Measurements from ENCODE around the gene PIGZ.

The PIGZ gene

DNA sequence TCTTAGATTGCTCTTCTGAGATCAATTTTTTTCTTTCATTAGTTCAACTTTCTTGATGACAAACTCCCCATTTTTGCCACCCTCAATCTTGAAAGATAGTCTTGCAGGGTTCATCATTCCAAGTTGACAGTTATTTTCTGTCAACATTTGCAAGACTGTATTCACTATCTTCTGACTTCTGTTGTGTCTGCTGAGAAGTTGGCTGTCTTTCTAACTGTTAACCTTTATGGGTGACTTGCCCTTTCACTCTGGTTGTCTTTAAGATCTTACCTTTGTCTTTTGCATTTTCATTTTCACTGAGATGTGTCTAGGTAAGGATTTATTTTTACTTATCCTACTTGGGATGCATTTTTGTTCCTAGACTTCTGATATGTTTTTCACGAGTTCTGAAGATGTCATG is 14.6 kb upstream of the PIGZ start:
- DNase-seq (ENCODE audit: low spot score): no peak

GRCh38 chr3:196981657-196982056 is 13.0 kb upstream of the PIGZ start:
- DNase-seq (ENCODE audit: low spot score): no peak

DNA sequence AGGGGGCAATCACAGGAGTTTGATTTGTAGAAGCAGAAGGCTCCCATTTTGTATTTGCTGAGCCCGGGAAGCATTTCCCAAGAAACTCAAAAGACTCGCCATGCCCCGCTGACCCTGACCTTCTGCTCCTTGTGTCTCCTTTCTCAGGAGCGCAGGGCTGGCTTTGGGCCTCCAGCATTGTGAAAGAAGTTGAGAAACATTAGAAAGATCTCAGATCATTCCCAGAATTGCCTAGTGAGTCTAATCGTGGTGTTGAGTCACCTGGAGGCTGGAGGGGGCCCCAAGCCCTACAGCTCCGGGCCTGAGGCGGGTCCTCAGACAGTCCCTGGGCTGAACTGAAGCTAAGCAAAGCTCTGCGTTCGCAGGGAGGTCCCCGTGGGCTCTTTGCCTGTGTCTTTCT is 10.9 kb upstream of the PIGZ start:
- DNase-seq (ENCODE audit: low spot score): no peak

- DNase-seq (ENCODE audit: low spot score): no peak
Observed at GRCh38 chr3:196976941-196977340, 8.3 kb upstream of the PIGZ start.

DNA sequence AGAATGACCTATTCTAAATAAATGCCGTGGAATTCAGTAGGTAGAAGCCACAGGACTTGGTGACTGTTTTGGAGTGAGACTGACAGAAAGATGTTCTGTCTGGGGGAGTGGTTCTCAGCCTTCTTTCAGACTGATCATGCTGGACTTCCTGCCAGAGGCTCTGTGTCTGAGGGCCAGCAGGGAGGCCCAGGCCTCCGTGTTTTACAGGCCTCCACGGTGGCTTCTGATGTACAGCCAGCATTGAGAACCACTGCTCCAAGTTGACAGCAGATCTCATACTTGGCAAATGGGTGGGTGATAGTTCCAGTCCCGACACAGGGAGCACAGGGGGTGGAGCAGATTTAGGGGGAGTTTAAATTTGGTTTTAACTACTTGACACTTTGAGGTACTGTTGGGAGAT is 6.7 kb upstream of the PIGZ start:
- no peak for DNase-seq (ENCODE audit: low spot score)

GRCh38 chr3:196974661-196975060 is 6.0 kb upstream of the PIGZ start:
- no peak for DNase-seq (ENCODE audit: low spot score)

- no peak for DNase-seq (ENCODE audit: low spot score)
Observed at GRCh38 chr3:196971094-196971698, 2.6 kb upstream of the PIGZ start.

- no peak for DNase-seq (ENCODE audit: low spot score)
Observed at GRCh38 chr3:196970547-196971093, 2.0 kb upstream of the PIGZ start.

GRCh38 chr3:196969660-196970546 is 1.3 kb upstream of the PIGZ start:
- peak; percentile 63 for DNase-seq (ENCODE audit: low spot score)

- DNase-seq (ENCODE audit: low spot score): peak; percentile 47
Observed at GRCh38 chr3:196969134-196969659, 564 bp upstream of the PIGZ start.

GRCh38 chr3:196967412-196968232 is 1.0 kb downstream of the PIGZ start:
- no peak for DNase-seq (ENCODE audit: low spot score)

DNA sequence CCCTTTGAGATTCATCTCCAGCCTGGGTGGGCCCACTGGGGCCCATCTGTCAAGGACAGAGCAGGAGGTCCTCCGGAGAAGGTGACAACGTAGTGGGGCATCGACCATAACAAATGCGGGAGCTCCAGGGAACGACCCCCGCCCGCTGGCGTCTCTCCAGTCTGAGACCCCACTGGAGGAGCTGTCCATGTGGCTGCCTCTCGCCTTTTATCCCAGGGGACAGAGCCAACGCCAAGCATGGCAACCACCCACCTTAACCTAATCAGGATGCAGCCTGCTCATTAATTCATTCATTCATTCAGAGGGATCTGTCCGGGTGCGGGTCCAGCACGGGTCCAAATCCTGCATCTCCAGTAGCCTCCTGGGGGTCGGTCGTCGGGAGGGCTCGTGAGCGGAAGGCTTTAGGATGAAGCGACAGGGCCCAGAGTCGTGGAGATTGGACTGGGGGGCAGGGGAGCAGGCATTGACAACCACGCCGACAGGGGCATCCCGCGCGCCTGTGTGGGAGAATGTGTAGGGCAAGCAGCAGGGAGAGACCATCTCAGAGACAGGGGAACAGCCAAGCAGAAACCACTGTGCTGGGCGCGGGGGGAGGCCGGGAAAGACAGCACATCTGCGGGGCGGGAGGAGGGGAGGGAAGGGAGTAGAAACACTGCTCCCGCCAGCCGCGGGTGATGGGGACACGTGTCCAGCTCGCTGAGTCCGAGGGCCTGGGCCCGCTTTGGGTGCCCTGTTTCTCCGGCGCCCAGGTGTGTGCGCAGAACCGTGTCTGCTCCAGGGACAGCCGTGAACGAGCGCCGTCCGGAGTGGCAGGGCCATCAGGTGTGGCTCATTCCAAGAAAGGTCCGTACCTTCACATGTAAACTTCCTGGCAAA is 1.9 kb downstream of the PIGZ start:
- no peak for DNase-seq (ENCODE audit: low spot score)

DNA sequence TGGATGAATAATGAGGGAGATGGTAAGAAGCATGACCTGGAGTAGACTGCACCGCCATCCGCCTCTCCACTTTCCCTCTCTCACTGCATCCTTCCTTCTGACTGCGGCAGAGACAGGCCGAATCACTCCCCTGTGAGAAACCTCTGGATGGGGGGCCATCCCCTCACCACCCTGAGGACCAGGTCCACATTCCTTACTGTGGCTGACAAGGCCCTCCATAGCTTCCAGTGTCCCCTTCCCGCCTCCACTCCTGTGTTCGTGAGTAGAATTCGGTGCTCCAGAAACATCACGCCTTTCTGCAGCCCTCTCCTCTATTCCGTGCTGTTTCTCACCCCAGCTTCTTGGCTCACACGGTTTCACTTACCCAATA is 2.8 kb downstream of the PIGZ start:
- DNase-seq (ENCODE audit: low spot score): no peak

DNA sequence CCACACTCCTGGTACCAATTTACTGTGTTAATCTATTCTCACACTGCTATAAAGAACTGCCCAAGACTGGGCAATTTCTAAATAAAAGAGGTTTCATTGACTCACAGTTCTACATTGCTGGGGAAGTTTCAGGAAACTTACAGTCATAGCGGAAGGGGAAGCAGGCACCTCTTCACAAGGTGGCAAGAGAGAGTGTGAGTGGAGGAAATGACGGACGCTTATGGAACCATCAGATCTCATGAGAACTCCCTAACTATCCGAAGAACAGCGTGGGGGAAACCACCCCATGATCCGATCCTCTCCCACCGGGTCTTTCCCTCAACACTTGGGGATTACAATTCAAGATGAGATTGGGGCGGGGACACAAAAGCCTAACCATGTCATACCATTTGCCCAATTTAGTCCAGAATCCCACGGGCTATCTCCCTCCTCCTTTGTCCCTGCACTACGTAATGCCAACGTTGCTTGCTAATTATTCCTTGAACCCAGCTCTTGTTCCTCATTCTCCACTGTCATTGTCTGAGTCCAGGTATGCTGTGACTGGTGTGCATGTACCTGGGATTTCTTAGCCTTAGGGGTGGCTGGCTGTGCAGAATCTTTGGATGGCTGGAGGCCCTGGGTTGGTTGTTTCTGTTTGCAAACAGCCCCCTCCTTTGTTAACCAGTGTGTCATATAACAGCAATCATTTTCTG is 3.4 kb downstream of the PIGZ start:
- DNase-seq (ENCODE audit: low spot score): no peak

DNA sequence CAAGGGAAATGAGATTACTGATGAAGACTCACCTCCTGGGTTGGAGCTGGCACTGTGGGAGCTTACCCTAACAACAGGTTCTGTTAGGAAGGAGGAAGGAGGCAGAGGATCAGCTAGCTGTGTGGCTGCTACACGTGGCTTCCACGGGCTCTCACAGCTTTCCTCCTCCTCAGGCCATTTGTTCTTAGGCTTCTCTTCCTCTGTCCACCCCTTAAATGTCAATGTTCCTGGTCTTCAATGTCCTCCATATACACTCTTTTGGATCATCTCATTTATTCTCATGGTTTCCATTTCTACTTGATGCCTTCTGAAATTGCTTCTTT is 5.0 kb downstream of the PIGZ start:
- no peak for DNase-seq (ENCODE audit: low spot score)

- DNase-seq (ENCODE audit: low spot score): no peak
Observed at GRCh38 chr3:196962930-196963630, 5.6 kb downstream of the PIGZ start.

- DNase-seq (ENCODE audit: low spot score): no peak
Observed at GRCh38 chr3:196962108-196962929, 6.3 kb downstream of the PIGZ start.

DNA sequence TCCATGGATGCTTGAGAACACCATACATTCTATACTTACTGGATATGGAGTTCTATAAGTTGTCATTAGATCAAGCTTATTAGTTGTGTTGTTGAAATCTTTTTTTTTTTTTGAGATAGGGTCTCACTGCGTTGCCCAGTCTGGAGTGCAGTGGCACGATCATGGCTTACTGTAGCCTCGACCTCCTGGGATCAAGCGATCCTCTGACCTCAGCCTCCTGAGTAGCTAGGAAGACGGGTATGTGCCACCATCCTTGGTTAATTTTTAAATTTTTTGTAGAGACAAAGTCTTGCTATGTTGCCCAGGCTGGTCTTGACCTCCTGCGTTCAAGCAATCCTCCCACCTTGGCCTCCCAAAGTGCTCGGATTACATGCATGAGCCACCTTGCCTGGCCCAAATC is 13.8 kb downstream of the PIGZ start:
- DNase-seq (ENCODE audit: low spot score): no peak

- no peak for DNase-seq (ENCODE audit: low spot score)
Observed at GRCh38 chr3:196951371-196951770, 17.3 kb downstream of the PIGZ start.

Data from SW480 (cell line).